CD14-positive monocyte (primary cell): Measurements from ENCODE around the gene PTPRD. TPM values are rescaled to one million over a fixed set of nuclear protein-coding genes. Genes with fewer than 3 reads are reported as not detected.

Experiments
- DNase-seq, 3 donors: peaks; one replicate each; pipeline ENCODE4 v3.0.0-alpha.2; 2011 to 2022
- H2AFZ ChIP-seq: 2 replicates; pipeline ENCODE4 v1.6.0; 2012; ENCODE audit warnings: mild to moderate bottlenecking, low read depth, low read length, inconsistent platforms; ENCODE audit not compliant: insufficient read depth, poor library complexity, severe bottlenecking
- H3K27ac ChIP-seq, 2 donors: 1 replicate in 1 of 2; 2 replicates in 1 of 2; pipeline ENCODE4 v1.5.1; 2012 to 2013; ENCODE audit warnings: low read length in 2 of 2, control low read depth in 1 of 2, inconsistent platforms in 1 of 2, low read depth in 1 of 2, mild to moderate bottlenecking in 1 of 2
- H3K27me3 ChIP-seq, 2 donors: one replicate each; pipeline versions ENCODE4 v1.6.0 to v1.6.1; 2011 to 2013; ENCODE audit warnings: low read length in 2 of 2; ENCODE audit not compliant: control insufficient read depth in 2 of 2, insufficient read depth in 2 of 2
- H3K36me3 ChIP-seq, 2 donors: replicated peaks in 1 of 2; 1 replicate in 1 of 2; 2 replicates in 1 of 2; pipeline versions ENCODE4 v1.5.1 to v1.6.1; 2012 to 2013; ENCODE audit warnings: low read length in 2 of 2, control low read depth in 1 of 2, inconsistent platforms in 1 of 2, mild to moderate bottlenecking in 1 of 2; ENCODE audit not compliant: insufficient read depth in 2 of 2, control insufficient read depth in 1 of 2
- H3K4me1 ChIP-seq, 2 donors: 1 replicate in 1 of 2; 2 replicates in 1 of 2; pipeline versions ENCODE4 v1.5.1 to v1.6.1; 2012 to 2013; ENCODE audit warnings: low read length in 2 of 2, control low read depth in 1 of 2, inconsistent platforms in 1 of 2, mild to moderate bottlenecking in 1 of 2, moderate library complexity in 1 of 2; ENCODE audit not compliant: insufficient read depth in 2 of 2, control insufficient read depth in 1 of 2
- H3K4me2 ChIP-seq: replicated peaks from 2 replicates; pipeline ENCODE3; 2012; ENCODE audit warnings: low read length, moderate library complexity, mild to moderate bottlenecking; ENCODE audit not compliant: poor library complexity, severe bottlenecking; ENCODE audit errors: extremely low read depth
- H3K4me3 ChIP-seq, 3 experiments: fragments of 200-600 bp in 1 of 3; sonication (generic) in 1 of 3; replicated peaks in 1 of 3; 1 replicate in 2 of 3; 2 replicates in 1 of 3; pipeline ENCODE4 v1.5.1; 2011 to 2013; ENCODE audit warnings: low read length in 3 of 3, mild to moderate bottlenecking in 3 of 3, control low read depth in 2 of 3, low read depth in 2 of 3, inconsistent platforms in 1 of 3, moderate library complexity in 1 of 3
- H3K79me2 ChIP-seq: 2 replicates; pipeline ENCODE4 v1.6.0; 2012; ENCODE audit warnings: mild to moderate bottlenecking, control low read depth, inconsistent platforms, low read length, moderate library complexity; ENCODE audit not compliant: insufficient read depth
- H3K9ac ChIP-seq: 2 replicates; pipeline ENCODE4 v1.6.0; 2017; ENCODE audit warnings: low read length, mild to moderate bottlenecking; ENCODE audit not compliant: insufficient read depth, poor library complexity, severe bottlenecking
- H3K9me3 ChIP-seq, 2 donors: replicated peaks in 1 of 2; 1 replicate in 1 of 2; 2 replicates in 1 of 2; pipeline versions ENCODE4 v1.5.1 to v1.6.1; 2012 to 2013; ENCODE audit warnings: low read length in 2 of 2, control low read depth in 1 of 2; ENCODE audit not compliant: control insufficient read depth in 1 of 2, insufficient read depth in 1 of 2
- H4K20me1 ChIP-seq: 2 replicates; pipeline ENCODE4 v1.6.0; 2012; ENCODE audit warnings: mild to moderate bottlenecking, low read length, control low read depth, moderate library complexity; ENCODE audit not compliant: insufficient read depth
- H3K27ac Mint-ChIP-seq, 7 donors: one replicate each; pipeline ENCODE4 v1.8.0; 2020; ENCODE audit warnings: mild to moderate bottlenecking in 7 of 7, mixed read lengths in 7 of 7, moderate library complexity in 6 of 7, inconsistent platforms in 2 of 7
- H3K27me3 Mint-ChIP-seq, 3 donors: one replicate each; pipeline ENCODE4 v1.8.0; 2021 to 2022; ENCODE audit warnings: low read depth in 3 of 3, mild to moderate bottlenecking in 3 of 3, mixed read lengths in 3 of 3, moderate library complexity in 3 of 3, inconsistent platforms in 1 of 3
- H3K36me3 Mint-ChIP-seq, 2 donors: one replicate each; pipeline ENCODE4 v1.8.0; 2020; ENCODE audit warnings: mixed read lengths in 2 of 2, inconsistent platforms in 1 of 2, mild to moderate bottlenecking in 1 of 2
- H3K4me1 Mint-ChIP-seq: one replicate; pipeline ENCODE4 v1.8.0; 2020; ENCODE audit warnings: mild to moderate bottlenecking, mixed read lengths
- H3K4me3 Mint-ChIP-seq, 2 donors: one replicate each; pipeline ENCODE4 v1.8.0; 2020; ENCODE audit warnings: mild to moderate bottlenecking in 2 of 2, mixed read lengths in 2 of 2, moderate library complexity in 1 of 2
- H3K9me3 Mint-ChIP-seq, 7 donors: one replicate each; pipeline ENCODE4 v1.8.0; 2020 to 2022; ENCODE audit warnings: mixed read lengths in 7 of 7, mild to moderate bottlenecking in 6 of 7, moderate library complexity in 6 of 7, inconsistent platforms in 2 of 7
- CTCF ChIP-seq: fragments of 200-600 bp; IDR thresholded peaks from one replicate; pipeline ENCODE4 v1.8.0; 2022; ENCODE audit warnings: antibody characterized with exemption, mild to moderate bottlenecking
- WGBS: methylation state at CpG from one replicate; pipeline ENCODE4 v1.1.5; 2013; ENCODE audit warnings: missing lambda C conversion rate; ENCODE audit not compliant: insufficient coverage; 5-methylcytosine and 5-hydroxymethylcytosine counted together
- intact Hi-C, 2 donors: fragments of 100-400 bp; cut with micrococcal nuclease; formaldehyde crosslinking; loops; one replicate each; pipeline versions ENCODE4 v1.15.0 to v1.15.1; 2023
- polyA plus RNA-seq, 3 donors: library from polyadenylated mRNA; depleted of rRNA in 1 of 3; unstranded in 2 of 3; stranded (reverse) in 1 of 3; fragments of 300-500 nt in 2 of 3; fragments of >200 nt in 1 of 3; fragmentation: Illumina TruSeq in 2 of 3; gene quantifications; 1 replicate in 2 of 3; 2 replicates in 1 of 3; pipeline ENCODE4 v1.2.3, GENCODE V29; 2012 to 2021

The PTPRD gene
- polyA plus RNA-seq, 3 donors, result not detected

DNA sequence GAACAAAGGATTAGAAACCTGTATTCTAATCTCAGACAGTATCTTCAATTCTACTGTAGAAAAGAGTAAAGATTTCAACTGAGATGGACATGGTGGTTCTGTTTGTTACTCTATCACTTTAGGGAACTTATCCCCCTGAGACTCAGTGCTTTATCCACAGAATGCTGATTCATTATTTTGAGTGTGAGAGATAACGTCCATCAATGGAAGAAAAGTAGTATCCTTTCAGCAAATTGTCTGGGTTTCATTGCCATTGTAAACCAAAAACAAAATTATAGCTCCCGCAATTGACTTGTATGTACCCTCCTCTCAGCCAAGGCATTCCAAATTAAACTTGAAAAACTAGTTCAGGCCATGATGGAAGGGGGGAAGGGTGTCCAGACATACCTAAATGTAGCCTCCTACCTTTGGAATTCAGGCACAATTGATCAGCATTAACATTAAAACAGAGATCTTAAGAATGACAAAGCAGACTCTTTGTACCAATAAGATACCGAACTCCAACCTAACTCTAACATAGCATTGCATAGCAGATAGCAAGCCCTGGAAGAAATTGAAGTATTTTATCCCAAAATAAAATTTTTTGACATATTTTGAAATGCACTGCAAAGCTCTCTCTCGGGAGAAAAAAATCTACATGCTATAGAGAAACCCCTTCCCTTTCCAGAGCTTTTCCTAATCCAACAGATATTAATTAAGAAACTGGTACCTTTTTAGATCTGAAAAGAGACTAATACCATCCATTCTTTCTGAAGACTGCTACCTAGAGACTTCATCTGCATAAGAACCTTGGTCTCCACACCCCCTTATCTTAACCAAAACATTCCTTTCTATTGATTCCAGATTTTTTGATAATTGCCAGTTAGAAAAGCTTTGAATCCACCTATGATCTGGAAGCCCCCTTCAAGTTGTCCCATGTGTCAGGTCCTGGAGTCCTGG lies 1055.7 kb downstream of the PTPRD start:
- H3K36me3 ChIP-seq, result no peaks in the 10 kb centered on the region
- DNase-seq, result no peak
- H3K27ac ChIP-seq, result no peak overlapping the region
- H3K9me3 ChIP-seq, result peaks cover 11 to 13% of the 10 kb centered on the region in 2 donors
- no peak overlapping the region for H2AFZ ChIP-seq
- H3K27me3 Mint-ChIP-seq, result no peaks in the 10 kb centered on the region
- no peak for TF ChIP-seq CTCF
- no peaks in the 10 kb centered on the region for H3K79me2 ChIP-seq
- H3K36me3 Mint-ChIP-seq, result no peaks in the 10 kb centered on the region
- H4K20me1 ChIP-seq, result no peaks in the 10 kb centered on the region
- no peaks in the 10 kb centered on the region for H3K4me1 Mint-ChIP-seq
- no peak overlapping the region for H3K27ac Mint-ChIP-seq
- no peak overlapping the region for H3K4me2 ChIP-seq
- peaks cover 0 to 4% (median 2%) of the 10 kb centered on the region in 7 donors for H3K9me3 Mint-ChIP-seq
- H3K4me3 ChIP-seq, result no peak overlapping the region
- 100% methylated on average over 1 of the region's 4 CpGs for WGBS
- H3K4me3 Mint-ChIP-seq, result no peak overlapping the region
- H3K4me1 ChIP-seq, result no peaks in the 10 kb centered on the region
- no peak overlapping the region for H3K9ac ChIP-seq
- H3K27me3 ChIP-seq, result no peaks in the 10 kb centered on the region
- intact Hi-C loops, result no loop called here

DNA sequence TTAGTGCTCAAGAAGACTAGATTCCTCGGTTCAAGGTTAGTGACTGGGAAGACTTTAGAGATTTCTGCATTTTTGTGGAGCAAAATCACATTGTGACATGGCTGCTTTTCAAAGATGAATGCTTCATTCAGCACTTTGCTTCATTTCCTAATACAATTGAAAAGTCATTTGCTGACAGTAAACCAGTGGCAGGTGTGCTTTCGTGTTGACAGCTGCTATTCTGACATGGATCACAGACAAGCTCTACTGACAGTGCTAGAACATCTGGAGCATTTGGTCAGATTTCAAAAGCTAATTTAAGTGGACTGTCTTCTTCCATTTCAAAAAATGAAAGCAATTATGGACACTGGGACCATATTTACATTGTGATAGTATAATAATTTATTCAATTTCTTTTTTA lies 1060.1 kb downstream of the PTPRD start:
- Mint-ChIP-seq H3K27me3 (peaks cover 0 to 1% (median 0%) of the 10 kb centered on the region in 3 donors), H3K4me1 (no peaks in the 10 kb centered on the region), H3K36me3 (no peaks in the 10 kb centered on the region), H3K4me3 (no peak overlapping the region), H3K9me3 (peaks cover 0 to 2% (median 1%) of the 10 kb centered on the region in 7 donors), H3K27ac (no peak overlapping the region)
- H3K27ac ChIP-seq, result no peak overlapping the region
- intact Hi-C loops, result no loop called here
- no peak overlapping the region for H3K4me2 ChIP-seq
- no peaks in the 10 kb centered on the region for H3K79me2 ChIP-seq
- no peaks in the 10 kb centered on the region for H3K9me3 ChIP-seq
- TF ChIP-seq CTCF, result no peak
- H3K27me3 ChIP-seq, result no peaks in the 10 kb centered on the region
- no peaks in the 10 kb centered on the region for H3K4me1 ChIP-seq
- 87% methylated on average over 2 of the region's 2 CpGs for WGBS
- no peak overlapping the region for H2AFZ ChIP-seq
- H3K36me3 ChIP-seq, result no peaks in the 10 kb centered on the region
- no peak for DNase-seq
- no peaks in the 10 kb centered on the region for H4K20me1 ChIP-seq
- H3K9ac ChIP-seq, result no peak overlapping the region
- H3K4me3 ChIP-seq, result no peak overlapping the region
